Tibial nerve (tissue), 4 donors: ENCODE data around the gene CHST15. TPM values are rescaled to one million over a fixed set of nuclear protein-coding genes. Genes with fewer than 3 reads are reported as not detected.

Source experiments
- DNase-seq, 2 donors: peaks; one replicate each; pipeline ENCODE4 v3.0.0-alpha.2; 2019; ENCODE audit warnings: low spot score in 2 of 2
- H3K27ac ChIP-seq, 4 donors: fragments of 200-600 bp; sonication (generic) in 3 of 4; one replicate each; pipeline ENCODE4 v1.5.1; 2017 to 2019; ENCODE audit warnings: mild to moderate bottlenecking in 1 of 4
- H3K27me3 ChIP-seq, 2 donors: fragments of 200-600 bp; sonication (generic) in 1 of 2; one replicate each; pipeline versions ENCODE4 v1.5.1 to v1.6.0; 2017 to 2019
- H3K36me3 ChIP-seq, 3 donors: fragments of 200-600 bp; sonication (generic); one replicate each; pipeline ENCODE4 v1.5.1; 2018 to 2019
- H3K4me1 ChIP-seq, 4 donors: fragments of 200-600 bp; sonication (generic) in 3 of 4; one replicate each; pipeline ENCODE4 v1.5.1; 2017 to 2019
- H3K4me3 ChIP-seq, 4 donors: fragments of 200-600 bp; sonication (generic) in 3 of 4; one replicate each; pipeline ENCODE4 v1.5.1; 2017 to 2019; ENCODE audit warnings: mild to moderate bottlenecking in 1 of 4, moderate library complexity in 1 of 4
- H3K9me3 ChIP-seq, 4 donors: fragments of 200-600 bp; sonication (generic) in 3 of 4; one replicate each; pipeline ENCODE4 v1.5.1; 2017 to 2019
- CTCF ChIP-seq, 5 experiments: fragments of 200-600 bp in 3 of 5; fragments of 450-650 bp in 2 of 5; sonication (generic) in 3 of 5; IDR thresholded peaks; one replicate each; pipeline ENCODE4 v1.5.1; 2016 to 2019; ENCODE audit warnings: antibody characterized with exemption in 5 of 5, mild to moderate bottlenecking in 3 of 5, moderate library complexity in 2 of 5
- EP300 ChIP-seq, 2 donors: sonication (generic); formaldehyde crosslinking; IDR thresholded peaks; one replicate each; pipeline ENCODE4 v1.6.1; 2017; ENCODE audit warnings: antibody characterized with exemption in 2 of 2, mild to moderate bottlenecking in 1 of 2
- POLR2A ChIP-seq, 2 donors: fragments of 450-650 bp; IDR thresholded peaks; one replicate each; pipeline ENCODE4 v1.6.1; 2017; ENCODE audit warnings: antibody characterized with exemption in 2 of 2, mild to moderate bottlenecking in 2 of 2, moderate library complexity in 2 of 2
- WGBS, 2 donors: methylation state at CpG; one replicate each; pipeline ENCODE4 v1.1.5; 2018; 5-methylcytosine and 5-hydroxymethylcytosine counted together
- total RNA-seq, 4 donors: library from RNA; depleted of rRNA; stranded (reverse); fragments of >200 nt; gene quantifications; one replicate each; pipeline ENCODE4 v1.1.0, GENCODE V29; 2016

Gene CHST15
- total RNA-seq, 4 donors from 2014 or later = 29.8 to 45.6 (median 34.3) TPM

GRCh38 chr10:124015991-124016390 lies 77.4 kb downstream of the CHST15 start:
- no peaks in the 10 kb centered on the region for H3K4me1 ChIP-seq
- 77 to 81% methylated on average over 6 to 9 of the region's 9 CpGs for WGBS, 2 donors
- H3K36me3 ChIP-seq = peaks cover 0 to 37% (median 0%) of the 10 kb centered on the region in 3 donors

GRCh38 chr10:124014416-124015154 lies 78.8 kb downstream of the CHST15 start:
- no peak for DNase-seq
- Histone ChIP-seq H3K9me3 (peaks cover 0 to 7% (median 0%) of the 10 kb centered on the region in 4 donors), H3K36me3 (peaks cover 0 to 37% (median 0%) of the 10 kb centered on the region in 3 donors), H3K4me1 (peaks cover 0 to 5% (median 0%) of the 10 kb centered on the region in 4 donors), H3K27me3 (no peaks in the 10 kb centered on the region), H3K4me3 (no peak overlapping the region), H3K27ac (no peak overlapping the region)
- TF ChIP-seq EP300 (IDR thresholded peaks at IDR 0.05) (no peak), CTCF (IDR thresholded peaks at IDR 0.05) (no peak), POLR2A (IDR thresholded peaks at IDR 0.05) (no peak)
- WGBS, 2 donors = 83 to 91% methylated on average over 22 of the region's 22 CpGs

More at GRCh38 chr10:124015991-124016390, 77.4 kb downstream of the CHST15 start:
- H3K4me3 ChIP-seq = no peak overlapping the region
- DNase-seq = no peak
- TF ChIP-seq EP300 (IDR thresholded peaks at IDR 0.05) = no peak
- TF ChIP-seq POLR2A (IDR thresholded peaks at IDR 0.05) = no peak
- no peak for TF ChIP-seq CTCF (IDR thresholded peaks at IDR 0.05)
- peaks cover 0 to 7% (median 0%) of the 10 kb centered on the region in 4 donors for H3K9me3 ChIP-seq
- H3K27me3 ChIP-seq = no peaks in the 10 kb centered on the region
- H3K27ac ChIP-seq = no peak overlapping the region

GRCh38 chr10:124013916-124014315 lies 79.5 kb downstream of the CHST15 start:
- Histone ChIP-seq H3K9me3 (peaks cover 0 to 7% (median 0%) of the 10 kb centered on the region in 4 donors), H3K4me1 (peaks cover 0 to 8% (median 0%) of the 10 kb centered on the region in 4 donors), H3K36me3 (peaks cover 0 to 37% (median 0%) of the 10 kb centered on the region in 3 donors), H3K27ac (no peak overlapping the region), H3K4me3 (no peak overlapping the region), H3K27me3 (no peaks in the 10 kb centered on the region)
- no peak for DNase-seq
- WGBS, 2 donors = 91 to 93% methylated on average over 1 of the region's 1 CpG
- TF ChIP-seq POLR2A (IDR thresholded peaks at IDR 0.05) (no peak), EP300 (IDR thresholded peaks at IDR 0.05) (no peak), CTCF (IDR thresholded peaks at IDR 0.05) (no peak)

- DNase-seq = no peak
- H3K9me3 ChIP-seq = peaks cover 0 to 7% (median 0%) of the 10 kb centered on the region in 4 donors
- H3K4me1 ChIP-seq = peaks cover 0 to 8% (median 0%) of the 10 kb centered on the region in 4 donors
- H3K27ac ChIP-seq = no peak overlapping the region
- no peak overlapping the region for H3K4me3 ChIP-seq
- WGBS, 2 donors = 89 to 94% methylated on average over 7 of the region's 7 CpGs
- TF ChIP-seq EP300 (IDR thresholded peaks at IDR 0.05) (no peak), CTCF (IDR thresholded peaks at IDR 0.05) (no peak), POLR2A (IDR thresholded peaks at IDR 0.05) (no peak)
- H3K36me3 ChIP-seq = peaks cover 0 to 43% (median 0%) of the 10 kb centered on the region in 3 donors
- no peaks in the 10 kb centered on the region for H3K27me3 ChIP-seq
Measured at GRCh38 chr10:124012991-124013390, 80.4 kb downstream of the CHST15 start.

GRCh38 chr10:124012583-124012982 lies 80.8 kb downstream of the CHST15 start:
- Histone ChIP-seq H3K4me3 (no peak overlapping the region), H3K9me3 (peaks cover 0 to 7% (median 0%) of the 10 kb centered on the region in 4 donors), H3K36me3 (peaks cover 0 to 47% (median 0%) of the 10 kb centered on the region in 3 donors), H3K4me1 (peaks cover 0 to 8% (median 0%) of the 10 kb centered on the region in 4 donors), H3K27me3 (no peaks in the 10 kb centered on the region), H3K27ac (no peak overlapping the region)
- TF ChIP-seq CTCF (IDR thresholded peaks at IDR 0.05) (no peak), EP300 (IDR thresholded peaks at IDR 0.05) (no peak)
- DNase-seq = no peak
- 79 to 82% methylated on average over 3 of the region's 3 CpGs for WGBS, 2 donors
